Upper lobe of left lung (tissue), 6 donors: ENCODE results near the gene TMEM170B. TPM values are rescaled to one million over a fixed set of nuclear protein-coding genes. Genes with fewer than 3 reads are reported as not detected.

Source experiments
- ATAC-seq, 2 donors: fragments of 200-7000 bp; cut with Tn5 transposase; one replicate each; pipeline ENCODE4 v1.9.1; 2022; ENCODE audit warnings: mild to moderate bottlenecking in 2 of 2, moderate library complexity in 2 of 2; ENCODE audit not compliant: low FRiP score in 2 of 2
- DNase-seq, 2 donors: peaks; one replicate each; pipeline ENCODE4 v3.0.0-alpha.2; 2019 to 2020
- H3K27ac ChIP-seq, 4 donors: fragments of 200-600 bp; sonication (generic); one replicate each; pipeline ENCODE4 v1.5.1; 2016 to 2019
- H3K27me3 ChIP-seq, 4 donors: fragments of 200-600 bp; sonication (generic); one replicate each; pipeline ENCODE4 v1.5.1; 2017 to 2019
- H3K36me3 ChIP-seq, 4 donors: fragments of 200-600 bp; sonication (generic); one replicate each; pipeline ENCODE4 v1.5.1; 2016 to 2019
- H3K4me1 ChIP-seq, 4 donors: fragments of 200-600 bp; sonication (generic); one replicate each; pipeline ENCODE4 v1.5.1; 2018 to 2019
- H3K4me3 ChIP-seq, 4 donors: fragments of 200-600 bp; sonication (generic); one replicate each; pipeline ENCODE4 v1.5.1; 2017 to 2019; ENCODE audit warnings: mild to moderate bottlenecking in 2 of 4, moderate library complexity in 1 of 4
- H3K9me3 ChIP-seq, 4 donors: fragments of 200-600 bp; sonication (generic); one replicate each; pipeline ENCODE4 v1.5.1; 2018 to 2019
- CTCF ChIP-seq, 6 experiments: fragments of 450-650 bp in 4 of 6; fragments of 200-600 bp in 2 of 6; sonication (generic) in 2 of 6; IDR thresholded peaks; one replicate each; pipeline ENCODE4 v1.5.1; 2016 to 2019; ENCODE audit warnings: antibody characterized with exemption in 6 of 6
- EP300 ChIP-seq, 4 donors: sonication (generic); formaldehyde crosslinking; IDR thresholded peaks; one replicate each; pipeline ENCODE4 v1.5.1; 2017; ENCODE audit warnings: antibody characterized with exemption in 4 of 4, control low read depth in 2 of 4
- POLR2A ChIP-seq, 4 donors: fragments of 450-650 bp; IDR thresholded peaks; one replicate each; pipeline ENCODE4 v1.5.1; 2016 to 2017; ENCODE audit warnings: antibody characterized with exemption in 4 of 4, mild to moderate bottlenecking in 2 of 4
- POLR2AphosphoS5 ChIP-seq, 2 donors: sonication (generic); formaldehyde crosslinking; IDR thresholded peaks; one replicate each; pipeline ENCODE4 v1.5.1; 2017; ENCODE audit warnings: antibody characterized with exemption in 2 of 2
- WGBS, 2 donors: methylation state at CpG; one replicate each; pipeline ENCODE4 v1.1.5; 2017 to 2018; 5-methylcytosine and 5-hydroxymethylcytosine counted together
- total RNA-seq, 6 donors: library from RNA; depleted of rRNA in 4 of 6; stranded (reverse); fragments of >200 nt in 4 of 6; gene quantifications; one replicate each; pipeline versions ENCODE4 v1.1.0 to v1.2.1, GENCODE V29; 2016 to 2021
- donor health status: DM: no; HTN: no; CAD: no; lungs with moderate emphysema.
- donor health status: DM: no; HTN: yes; CAD: no; lungs with severe emphysema.

The TMEM170B gene
- total RNA-seq, 6 donors from 2014 or later = 3.0 to 12.9 (median 6.0) TPM

DNA sequence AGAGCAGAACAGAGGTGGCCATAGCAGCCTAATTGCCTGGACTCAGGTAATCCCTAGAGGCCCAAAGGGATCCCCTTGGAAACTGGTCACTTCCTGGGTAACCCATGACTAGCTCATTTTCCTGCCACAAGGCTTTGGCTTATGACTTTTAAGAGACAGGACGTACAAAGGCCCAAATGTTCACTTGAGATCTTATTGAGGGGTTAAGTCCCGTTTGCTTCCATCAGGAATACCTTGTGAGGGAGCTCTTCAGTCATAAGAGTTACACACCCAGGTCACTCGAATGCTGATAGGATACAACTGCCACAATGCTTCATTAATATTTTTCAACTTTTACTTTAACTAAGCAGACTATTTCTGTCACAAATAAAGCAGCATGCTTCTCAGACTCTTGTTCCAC lies 51.7 kb downstream of the TMEM170B start:
- Histone ChIP-seq H3K9me3 (no peaks in the 10 kb centered on the region), H3K4me1 (peaks cover 0 to 18% (median 8%) of the 10 kb centered on the region in 4 donors), H3K36me3 (no peaks in the 10 kb centered on the region), H3K4me3 (no peak overlapping the region), H3K27ac (no peak overlapping the region), H3K27me3 (no peaks in the 10 kb centered on the region)
- ATAC-seq = no peak
- DNase-seq = no peak
- TF ChIP-seq CTCF (IDR thresholded peaks at IDR 0.05) = no peak
- 44 to 59% methylated on average over 3 of the region's 3 CpGs for WGBS, 2 donors

- H3K4me3 ChIP-seq = no peak overlapping the region
- ATAC-seq (peak in 1 of 2 donors; percentile 56), DNase-seq (no peak)
- 54 to 68% methylated on average over 8 of the region's 8 CpGs for WGBS, 2 donors
- TF ChIP-seq EP300 (IDR thresholded peaks at IDR 0.05) (no peak), POLR2A (IDR thresholded peaks at IDR 0.05) (no peak), POLR2AphosphoS5 (IDR thresholded peaks at IDR 0.05) (no peak), CTCF (IDR thresholded peaks at IDR 0.05) (no peak)
- H3K9me3 ChIP-seq = no peaks in the 10 kb centered on the region
- H3K27ac ChIP-seq = no peak overlapping the region
- no peaks in the 10 kb centered on the region for H3K36me3 ChIP-seq
- H3K4me1 ChIP-seq = peaks cover 0 to 7% (median 0%) of the 10 kb centered on the region in 4 donors
- H3K27me3 ChIP-seq = no peaks in the 10 kb centered on the region
These were observed 54.9 kb downstream of the TMEM170B start for GRCh38 chr6:11592294-11592906.

GRCh38 chr6:11593096-11593495 lies 55.5 kb downstream of the TMEM170B start:
- no peak for ATAC-seq
- Histone ChIP-seq H3K27ac (no peak overlapping the region), H3K4me1 (peaks cover 0 to 7% (median 0%) of the 10 kb centered on the region in 4 donors), H3K4me3 (no peak overlapping the region), H3K36me3 (no peaks in the 10 kb centered on the region), H3K27me3 (no peaks in the 10 kb centered on the region), H3K9me3 (no peaks in the 10 kb centered on the region)
- TF ChIP-seq POLR2AphosphoS5 (IDR thresholded peaks at IDR 0.05) (no peak), POLR2A (IDR thresholded peaks at IDR 0.05) (no peak), CTCF (IDR thresholded peaks at IDR 0.05) (no peak), EP300 (IDR thresholded peaks at IDR 0.05) (no peak)
- WGBS, 2 donors = 78 to 84% methylated on average over 9 of the region's 9 CpGs
- no peak for DNase-seq

GRCh38 chr6:11595903-11596302 lies 58.4 kb downstream of the TMEM170B start:
- ATAC-seq (no peak), DNase-seq (no peak)
- Histone ChIP-seq H3K9me3 (no peaks in the 10 kb centered on the region), H3K27ac (no peak overlapping the region), H3K36me3 (no peaks in the 10 kb centered on the region), H3K27me3 (no peaks in the 10 kb centered on the region), H3K4me1 (peaks cover 0 to 7% (median 0%) of the 10 kb centered on the region in 4 donors), H3K4me3 (no peak overlapping the region)
- WGBS, 2 donors = 78 to 88% methylated on average over 4 of the region's 4 CpGs
- no peak for TF ChIP-seq EP300 (IDR thresholded peaks at IDR 0.05)
- TF ChIP-seq CTCF (IDR thresholded peaks at IDR 0.05) = no peak
- TF ChIP-seq POLR2A (IDR thresholded peaks at IDR 0.05) = no peak
- TF ChIP-seq POLR2AphosphoS5 (IDR thresholded peaks at IDR 0.05) = no peak

DNA sequence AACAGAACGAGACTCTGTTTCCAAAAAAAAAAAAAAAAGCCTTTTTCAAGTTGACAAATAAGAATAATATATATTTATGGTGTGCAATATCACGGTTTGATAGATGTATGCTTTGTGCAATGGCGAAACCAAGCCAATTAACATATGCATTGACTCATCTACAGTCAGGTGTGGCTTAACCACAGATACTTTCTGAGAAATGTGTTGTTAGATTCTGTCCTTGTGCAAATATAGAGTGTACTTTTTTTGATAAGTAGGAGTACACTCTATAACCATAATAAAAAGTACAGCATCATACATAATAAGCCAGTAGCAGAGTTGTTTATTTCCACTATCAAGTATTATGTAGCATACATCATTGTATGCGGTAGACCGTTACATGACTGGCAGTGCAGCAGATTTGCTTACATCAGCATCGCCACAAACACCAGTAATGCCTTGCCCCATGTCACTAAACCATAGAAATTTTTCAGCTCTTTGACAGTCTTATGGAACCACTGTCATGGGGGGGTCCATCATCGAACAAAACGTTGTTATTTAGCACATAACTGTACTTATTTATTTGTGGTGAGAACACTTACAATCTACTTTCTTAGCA lies 59.2 kb downstream of the TMEM170B start:
- ATAC-seq = no peak
- DNase-seq = no peak
- Histone ChIP-seq H3K9me3 (no peaks in the 10 kb centered on the region), H3K4me1 (peaks cover 0 to 7% (median 0%) of the 10 kb centered on the region in 4 donors), H3K4me3 (no peak overlapping the region), H3K27me3 (no peaks in the 10 kb centered on the region), H3K36me3 (no peaks in the 10 kb centered on the region), H3K27ac (no peak overlapping the region)
- WGBS, 2 donors = 82 to 84% methylated on average over 8 of the region's 8 CpGs
- TF ChIP-seq POLR2AphosphoS5 (IDR thresholded peaks at IDR 0.05) (no peak), POLR2A (IDR thresholded peaks at IDR 0.05) (no peak)
